Measurements from ENCODE around the gene DCUN1D3.

DNA sequence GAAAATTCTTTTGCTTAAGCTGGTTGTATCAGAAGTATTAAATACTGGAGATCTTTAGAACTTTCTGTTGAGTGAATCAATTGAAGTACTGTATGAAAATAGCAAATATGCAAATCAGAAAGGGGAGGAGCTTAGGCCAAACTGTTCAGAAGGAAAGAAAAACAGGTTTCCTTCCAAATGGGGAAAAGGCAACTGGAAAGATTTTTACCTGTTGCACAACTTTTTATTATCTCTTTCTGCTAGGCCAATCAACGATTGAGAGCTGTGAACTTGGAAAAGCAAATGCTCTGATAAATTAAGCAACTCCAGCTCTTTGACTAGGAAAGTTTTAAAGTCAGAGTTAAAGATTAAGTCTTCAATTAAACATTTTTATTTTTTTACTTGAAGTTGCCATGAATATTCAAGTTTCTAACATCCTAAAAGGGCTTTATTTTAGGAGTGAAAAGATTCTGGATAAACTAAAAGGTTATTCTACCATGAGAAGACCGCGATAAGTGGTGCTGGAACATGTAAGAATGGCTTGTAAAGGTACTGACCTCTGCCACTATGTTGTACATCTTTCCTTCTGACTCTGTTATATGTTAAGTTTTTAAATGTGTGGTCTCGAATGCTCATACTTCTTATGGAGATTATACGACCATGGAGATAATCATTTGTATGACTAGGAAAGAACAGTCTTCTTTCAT is 16.5 kb downstream of the DCUN1D3 start:
- no peak for TF ChIP-seq POLR2AphosphoS5 (IDR thresholded peaks at IDR 0.05; ENCODE audit: low read depth, low read length)
- no peak for TF ChIP-seq POLR2A (IDR thresholded peaks at IDR 0.05; ENCODE audit: low read depth, low read length)
- no peak for TF ChIP-seq TAF1 (IDR thresholded peaks at IDR 0.05; ENCODE audit: borderline replicate concordance, low read depth, low read length)

Measured in GM12892 (cell line).